ENCODE results near the gene ARHGAP1. TPM values are rescaled to one million over a fixed set of nuclear protein-coding genes. Genes with fewer than 3 reads are reported as not detected.
"Not testable (repeated sequence)": the region's sequence is repeated elsewhere in the genome, so short reads cannot be mapped to it uniquely, and the experiment has no call there.

The ARHGAP1 gene
- total RNA-seq, 1 donor, result 22.0 TPM

DNA sequence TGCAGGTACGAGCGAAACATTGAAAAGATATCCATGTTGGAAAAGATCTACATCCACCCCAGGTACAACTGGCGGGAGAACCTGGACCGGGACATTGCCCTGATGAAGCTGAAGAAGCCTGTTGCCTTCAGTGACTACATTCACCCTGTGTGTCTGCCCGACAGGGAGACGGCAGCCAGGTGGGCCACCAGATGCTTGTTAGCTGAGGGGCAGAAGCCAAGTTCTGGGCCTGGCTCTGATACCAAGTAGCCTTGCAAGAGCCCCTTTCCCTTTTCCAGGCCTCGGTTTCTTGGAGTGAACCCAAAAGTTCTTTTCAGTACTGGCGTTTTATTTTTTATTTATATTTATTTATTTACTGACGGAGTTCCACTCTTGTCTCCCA is 28.2 kb upstream of the ARHGAP1 start:
- H3K27me3 ChIP-seq (ENCODE audit: insufficient read depth, low read length), result no peaks in the 10 kb centered on the region
- H3K4me3 ChIP-seq (ENCODE audit: low read length), result no peak overlapping the region
- no peaks in the 10 kb centered on the region for H3K9me3 ChIP-seq (ENCODE audit: low read depth, low read length)
- H3K4me1 ChIP-seq (ENCODE audit: insufficient read depth, low read length), result no peaks in the 10 kb centered on the region

DNA sequence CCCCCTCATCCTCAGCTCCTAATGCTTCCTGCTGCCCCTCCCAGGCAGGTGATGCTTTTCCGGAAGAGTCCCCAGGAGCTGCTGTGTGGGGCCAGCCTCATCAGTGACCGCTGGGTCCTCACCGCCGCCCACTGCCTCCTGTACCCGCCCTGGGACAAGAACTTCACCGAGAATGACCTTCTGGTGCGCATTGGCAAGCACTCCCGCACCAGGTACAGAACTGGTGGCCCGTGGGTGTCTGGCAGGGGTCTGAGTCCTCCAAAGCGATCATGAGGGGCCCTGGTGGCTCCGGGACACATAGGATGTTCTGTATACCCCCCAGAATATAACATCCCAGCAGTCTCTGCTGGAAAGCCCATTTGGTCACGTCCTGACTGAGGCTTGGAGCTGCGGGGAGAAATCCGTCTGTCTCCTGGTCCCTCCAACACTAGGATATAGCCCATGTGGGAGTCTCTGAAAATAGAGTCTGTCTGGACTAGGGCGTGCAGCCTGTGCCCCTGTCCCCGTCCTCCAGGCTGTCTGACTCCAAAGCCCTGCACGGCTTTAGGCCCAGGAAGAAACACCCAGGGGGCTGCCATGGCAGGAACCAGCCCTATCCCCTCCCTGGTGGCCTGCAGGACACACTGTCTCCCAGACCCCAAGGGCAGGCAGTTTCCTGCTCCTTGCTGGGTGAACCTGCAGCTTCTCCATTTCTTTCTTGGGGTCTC is 27.7 kb upstream of the ARHGAP1 start:
- H3K4me3 ChIP-seq (ENCODE audit: low read length), result no peak overlapping the region
- no peaks in the 10 kb centered on the region for H3K27me3 ChIP-seq (ENCODE audit: insufficient read depth, low read length)
- no peaks in the 10 kb centered on the region for H3K9me3 ChIP-seq (ENCODE audit: low read depth, low read length)
- H3K4me1 ChIP-seq (ENCODE audit: insufficient read depth, low read length), result no peaks in the 10 kb centered on the region

GRCh38 chr11:46726206-46726862 is 25.9 kb upstream of the ARHGAP1 start:
- H3K4me3 ChIP-seq (ENCODE audit: low read length), result no peak overlapping the region
- no peaks in the 10 kb centered on the region for H3K27me3 ChIP-seq (ENCODE audit: insufficient read depth, low read length)
- no peaks in the 10 kb centered on the region for H3K4me1 ChIP-seq (ENCODE audit: insufficient read depth, low read length)
- H3K9me3 ChIP-seq (ENCODE audit: low read depth, low read length), result no peaks in the 10 kb centered on the region

DNA sequence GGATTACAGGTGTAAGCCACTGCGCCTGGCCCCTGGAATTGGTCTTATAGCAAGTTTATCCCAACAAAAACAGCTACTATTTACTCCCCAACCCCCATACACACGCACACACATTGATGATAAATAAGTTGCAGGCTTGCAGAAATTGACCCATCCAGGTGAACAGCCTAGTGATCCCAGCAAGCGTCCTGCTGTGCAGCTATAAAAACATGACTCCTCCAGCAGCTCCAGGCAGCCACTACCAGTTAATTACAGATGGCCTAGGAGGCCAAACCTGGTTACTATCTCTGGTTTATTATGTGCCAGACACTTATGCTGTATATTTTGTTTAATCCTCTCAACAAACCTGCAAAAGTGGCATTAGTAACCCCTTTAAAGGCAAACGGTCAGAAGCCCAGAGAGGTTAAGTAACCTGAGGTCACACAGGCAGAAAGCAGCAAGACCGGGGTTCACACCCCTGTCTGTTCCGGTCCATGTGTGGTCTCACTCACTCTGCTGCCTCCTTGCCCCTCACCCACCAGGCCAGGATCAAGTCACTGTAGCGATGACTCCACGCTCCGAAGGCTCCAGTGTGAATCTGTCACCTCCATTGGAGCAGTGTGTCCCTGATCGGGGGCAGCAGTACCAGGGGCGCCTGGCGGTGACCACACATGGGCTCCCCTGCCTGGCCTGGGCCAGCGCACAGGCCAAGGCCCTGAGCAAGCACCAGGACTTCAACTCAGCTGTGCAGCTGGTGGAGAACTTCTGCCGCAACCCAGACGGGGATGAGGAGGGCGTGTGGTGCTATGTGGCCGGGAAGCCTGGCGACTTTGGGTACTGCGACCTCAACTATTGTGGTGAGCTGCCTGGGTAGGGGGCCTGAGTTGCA is 25.2 kb upstream of the ARHGAP1 start:
- no peaks in the 10 kb centered on the region for H3K27me3 ChIP-seq (ENCODE audit: insufficient read depth, low read length)
- H3K4me1 ChIP-seq (ENCODE audit: insufficient read depth, low read length), result no peaks in the 10 kb centered on the region
- H3K9me3 ChIP-seq (ENCODE audit: low read depth, low read length), result no peaks in the 10 kb centered on the region
- no peak overlapping the region for H3K4me3 ChIP-seq (ENCODE audit: low read length)

GRCh38 chr11:46724088-46724487 is 23.7 kb upstream of the ARHGAP1 start:
- Histone ChIP-seq H3K4me1 (ENCODE audit: insufficient read depth, low read length) (no peaks in the 10 kb centered on the region), H3K4me3 (ENCODE audit: low read length) (no peak overlapping the region), H3K9me3 (ENCODE audit: low read depth, low read length) (no peaks in the 10 kb centered on the region), H3K27me3 (ENCODE audit: insufficient read depth, low read length) (no peaks in the 10 kb centered on the region)

GRCh38 chr11:46723359-46723680 is 22.9 kb upstream of the ARHGAP1 start:
- Histone ChIP-seq H3K4me1 (ENCODE audit: insufficient read depth, low read length) (no peaks in the 10 kb centered on the region), H3K9me3 (ENCODE audit: low read depth, low read length) (no peaks in the 10 kb centered on the region), H3K4me3 (ENCODE audit: low read length) (no peak overlapping the region), H3K27me3 (ENCODE audit: insufficient read depth, low read length) (no peaks in the 10 kb centered on the region)

DNA sequence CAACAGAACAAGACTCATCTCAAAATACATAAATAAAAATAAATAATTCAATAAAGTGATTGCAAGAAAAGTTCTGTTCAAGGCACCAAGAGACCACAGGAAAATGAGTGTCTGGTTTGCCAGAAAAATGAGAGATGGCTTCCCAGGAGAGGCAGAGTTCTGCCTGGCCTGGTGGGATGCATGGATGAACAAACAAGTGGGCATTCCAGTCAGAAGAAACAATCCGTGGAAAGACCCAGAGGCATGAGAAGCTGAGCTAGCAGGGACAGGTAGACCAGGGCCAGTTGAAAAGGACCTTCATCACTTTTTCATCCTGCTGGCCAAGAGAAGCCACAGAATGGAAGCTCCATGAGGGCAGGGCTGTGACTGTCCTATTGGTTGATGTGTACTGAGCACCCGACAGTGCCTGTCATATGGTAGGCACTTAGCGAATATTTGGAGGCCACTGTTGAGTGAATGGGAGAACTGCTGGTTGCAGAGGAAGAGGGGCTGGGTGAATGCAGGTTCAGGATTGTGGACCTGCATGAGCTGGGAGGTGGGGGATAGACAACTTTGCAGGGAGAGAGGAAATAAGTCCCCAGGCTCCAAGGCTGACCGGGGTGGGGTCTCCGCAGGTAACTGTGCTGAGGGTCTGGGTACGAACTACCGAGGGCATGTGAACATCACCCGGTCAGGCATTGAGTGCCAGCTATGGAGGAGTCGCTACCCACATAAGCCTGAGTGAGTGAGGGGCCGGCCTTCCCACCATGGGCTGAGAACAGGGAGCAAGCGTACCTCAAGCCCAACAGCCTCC is 22.3 kb upstream of the ARHGAP1 start:
- Histone ChIP-seq H3K4me1 (ENCODE audit: insufficient read depth, low read length) (no peaks in the 10 kb centered on the region), H3K9me3 (ENCODE audit: low read depth, low read length) (no peaks in the 10 kb centered on the region), H3K27me3 (ENCODE audit: insufficient read depth, low read length) (no peaks in the 10 kb centered on the region), H3K4me3 (ENCODE audit: low read length) (no peak overlapping the region)

DNA sequence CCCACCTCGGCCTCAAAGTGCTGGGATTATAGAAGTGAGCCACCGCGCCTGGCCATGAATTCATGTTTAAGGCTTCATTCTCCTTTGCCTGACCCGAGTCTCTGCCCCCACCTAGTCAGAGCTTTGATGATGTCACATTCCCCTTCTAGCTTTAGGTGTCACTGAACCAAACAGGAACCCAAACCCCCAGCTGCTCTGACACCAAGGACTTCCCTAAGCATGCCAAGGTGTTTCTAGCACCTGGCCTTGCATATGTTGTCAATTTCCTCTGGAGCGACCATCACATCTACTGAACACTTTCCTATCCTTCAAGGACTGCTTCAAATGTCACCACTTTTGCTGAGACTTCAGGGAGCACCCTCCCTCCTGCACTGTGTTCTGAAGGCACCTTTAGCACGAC is 20.9 kb upstream of the ARHGAP1 start:
- no peaks in the 10 kb centered on the region for H3K9me3 ChIP-seq (ENCODE audit: low read depth, low read length)
- no peak overlapping the region for H3K4me3 ChIP-seq (ENCODE audit: low read length)
- no peaks in the 10 kb centered on the region for H3K27me3 ChIP-seq (ENCODE audit: insufficient read depth, low read length)
- H3K4me1 ChIP-seq (ENCODE audit: insufficient read depth, low read length), result no peaks in the 10 kb centered on the region

DNA sequence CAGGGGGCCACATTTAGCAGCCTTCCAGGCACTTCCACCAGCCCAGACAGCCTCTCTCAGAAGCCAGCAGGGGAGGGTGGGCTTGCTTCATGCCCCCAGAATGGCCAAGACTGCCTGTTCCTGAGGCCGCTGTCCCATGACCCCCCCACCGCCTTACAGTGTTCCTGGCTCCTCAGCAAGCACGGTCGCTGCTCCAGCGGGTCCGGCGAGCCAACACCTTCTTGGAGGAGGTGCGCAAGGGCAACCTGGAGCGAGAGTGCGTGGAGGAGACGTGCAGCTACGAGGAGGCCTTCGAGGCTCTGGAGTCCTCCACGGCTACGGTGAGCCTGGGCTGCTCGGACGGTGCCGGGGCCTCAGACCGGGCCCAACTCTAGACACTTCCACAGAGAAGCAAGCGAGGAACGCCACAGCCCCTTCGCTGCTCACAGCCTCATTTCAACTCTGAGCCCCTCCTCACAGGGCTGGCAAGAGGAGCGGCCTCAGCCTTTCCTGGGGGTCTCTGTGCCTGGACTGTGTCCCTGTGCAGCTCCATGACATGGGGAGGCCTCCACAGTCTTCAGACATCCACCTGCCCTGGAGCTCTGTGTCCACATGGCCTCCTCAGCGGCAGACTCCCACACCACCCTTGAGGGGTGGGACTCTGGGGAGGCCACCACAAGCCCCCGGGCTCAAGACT is 19.3 kb upstream of the ARHGAP1 start:
- Histone ChIP-seq H3K9me3 (ENCODE audit: low read depth, low read length) (no peaks in the 10 kb centered on the region), H3K4me1 (ENCODE audit: insufficient read depth, low read length) (no peaks in the 10 kb centered on the region), H3K27me3 (ENCODE audit: insufficient read depth, low read length) (no peaks in the 10 kb centered on the region), H3K4me3 (ENCODE audit: low read length) (no peak overlapping the region)

- Histone ChIP-seq H3K4me1 (ENCODE audit: insufficient read depth, low read length) (no peaks in the 10 kb centered on the region), H3K27me3 (ENCODE audit: insufficient read depth, low read length) (no peaks in the 10 kb centered on the region), H3K4me3 (ENCODE audit: low read length) (no peak within 1 kb of the TSS), H3K9me3 (ENCODE audit: low read depth, low read length) (no peaks in the 10 kb centered on the region)
Observed at GRCh38 chr11:46719048-46719542, 18.7 kb upstream of the ARHGAP1 start, which contains the start of gene F2. F2 (plus strand) TSS chr11:46719213; CDS start chr11:46719236, 23 bp downstream.

DNA sequence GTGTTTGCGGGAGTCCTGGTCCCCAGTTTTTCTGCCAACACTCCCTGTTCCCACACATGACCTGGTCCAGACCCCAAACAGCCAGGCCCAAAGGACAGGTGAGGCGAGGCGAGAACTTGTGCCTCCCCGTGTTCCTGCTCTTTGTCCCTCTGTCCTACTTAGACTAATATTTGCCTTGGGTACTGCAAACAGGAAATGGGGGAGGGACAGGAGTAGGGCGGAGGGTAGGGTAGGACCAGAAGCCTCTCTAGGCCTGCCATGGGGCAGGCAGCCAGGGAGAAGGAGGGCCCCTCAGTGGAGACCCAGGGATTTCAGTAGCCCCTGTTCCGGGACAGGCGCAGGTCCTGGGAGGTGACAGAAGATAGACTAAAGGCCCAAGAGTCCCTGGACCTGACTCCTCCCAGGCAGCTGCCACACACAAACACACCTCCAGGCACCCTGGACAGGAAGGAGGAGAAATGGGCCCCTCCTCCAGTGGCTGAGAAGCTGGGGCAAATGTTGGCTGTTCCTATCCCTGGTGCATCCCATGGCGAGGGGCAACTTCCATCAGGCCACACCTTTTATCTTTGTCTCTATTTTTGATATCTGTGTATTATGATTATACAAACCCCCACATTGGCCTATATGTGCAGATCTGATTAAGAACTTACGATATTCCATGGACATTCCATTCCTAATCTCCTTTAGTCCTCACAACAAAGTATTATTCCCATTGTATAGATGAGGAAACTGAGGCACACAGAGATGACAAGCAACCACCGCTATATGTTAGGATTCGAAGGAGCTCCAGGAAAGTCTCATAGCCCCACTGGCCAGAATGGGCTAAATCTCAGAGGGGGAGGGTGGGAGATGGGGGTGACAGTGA is 18.0 kb upstream of the ARHGAP1 start:
- no peak overlapping the region for H3K4me3 ChIP-seq (ENCODE audit: low read length)
- no peaks in the 10 kb centered on the region for H3K27me3 ChIP-seq (ENCODE audit: insufficient read depth, low read length)
- H3K4me1 ChIP-seq (ENCODE audit: insufficient read depth, low read length), result no peaks in the 10 kb centered on the region
- no peaks in the 10 kb centered on the region for H3K9me3 ChIP-seq (ENCODE audit: low read depth, low read length)

DNA sequence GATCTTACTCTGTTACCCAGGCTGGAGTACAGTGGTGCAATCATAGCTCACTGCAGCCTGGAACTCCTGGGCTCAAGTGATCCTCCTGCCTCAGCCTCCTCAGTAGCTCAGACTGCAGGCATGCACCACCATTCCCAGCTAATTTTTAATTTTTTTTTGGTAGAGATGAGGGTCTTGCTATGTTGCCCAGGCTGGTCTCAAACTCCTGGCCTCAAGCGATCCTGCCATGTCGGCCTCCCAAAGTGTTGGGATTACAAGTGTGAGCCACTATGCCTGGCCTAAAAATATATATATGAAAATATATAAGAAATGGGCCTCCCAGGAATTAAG is 17.4 kb upstream of the ARHGAP1 start:
- not testable (repeated sequence) for H3K4me1 ChIP-seq (ENCODE audit: insufficient read depth, low read length); H3K9me3 ChIP-seq (ENCODE audit: low read depth, low read length); H3K27me3 ChIP-seq (ENCODE audit: insufficient read depth, low read length); H3K4me3 ChIP-seq (ENCODE audit: low read length)

- Histone ChIP-seq H3K4me3 (ENCODE audit: low read length) (no peak overlapping the region), H3K9me3 (ENCODE audit: low read depth, low read length) (no peaks in the 10 kb centered on the region), H3K27me3 (ENCODE audit: insufficient read depth, low read length) (no peaks in the 10 kb centered on the region), H3K4me1 (ENCODE audit: insufficient read depth, low read length) (no peaks in the 10 kb centered on the region)
Observed at GRCh38 chr11:46712874-46713576, 12.6 kb upstream of the ARHGAP1 start.

Data from mononuclear cell (primary cell).